H1 (cell line): ENCODE measurements around the gene DPYD. TPM values are rescaled to one million over a fixed set of nuclear protein-coding genes. Genes with fewer than 3 reads are reported as not detected.

Experiments
- CTCF ChIA-PET: fragments of 300-600 bp; sonication (Branson Sonifier 250); formaldehyde crosslinking; loops from one replicate; lab custom pipeline; 2021; ENCODE audit not compliant: partially characterized antibody; lab: Charles Lee
- POLR2A ChIA-PET: fragments of 300-600 bp; sonication (Branson Sonifier 250); formaldehyde crosslinking; loops from one replicate; lab custom pipeline; 2021; ENCODE audit warnings: inconsistent platforms; ENCODE audit not compliant: partially characterized antibody; lab: Charles Lee
- DNase-seq, 2 experiments: peaks; one replicate each; pipeline versions ENCODE4 v3.0.0 to v3.0.0-alpha.2; 2010 to 2022; ENCODE audit warnings: low spot score in 2 of 2, low read depth in 1 of 2, mixed read lengths in 1 of 2
- FAIRE-seq: peaks from 2 replicates; lab custom pipeline; 2011; peaks lifted over from hg19 to GRCh38; lab: Jason Lieb, UNC
- H2AFZ ChIP-seq: 2 replicates; pipeline ENCODE4 v1.8.1; 2012; ENCODE audit warnings: low read length, inconsistent platforms
- H2AK5ac ChIP-seq: 2 replicates; pipeline ENCODE4 v1.6.1; 2013; ENCODE audit warnings: low read depth, low read length
- H2BK120ac ChIP-seq: replicated peaks from 2 replicates; pipeline ENCODE3; 2013; ENCODE audit warnings: low read depth, low read length, inconsistent platforms
- H2BK12ac ChIP-seq: 2 replicates; pipeline ENCODE4 v1.6.1; 2013; ENCODE audit warnings: low read depth, low read length
- H2BK15ac ChIP-seq: 2 replicates; pipeline ENCODE4 v1.6.1; 2013; ENCODE audit warnings: low read length
- H2BK20ac ChIP-seq: 2 replicates; pipeline ENCODE4 v1.6.1; 2013; ENCODE audit warnings: low read length
- H2BK5ac ChIP-seq: 2 replicates; pipeline ENCODE4 v1.6.1; 2013; ENCODE audit warnings: low read depth, low read length
- H3K14ac ChIP-seq: 2 replicates; pipeline ENCODE4 v1.6.1; 2013; ENCODE audit warnings: inconsistent platforms; ENCODE audit not compliant: insufficient read length
- H3K18ac ChIP-seq: 2 replicates; pipeline ENCODE4 v1.6.1; 2013; ENCODE audit warnings: low read length; ENCODE audit errors: extremely low read depth
- H3K23ac ChIP-seq: 2 replicates; pipeline ENCODE4 v1.6.1; 2013; ENCODE audit warnings: inconsistent platforms; ENCODE audit not compliant: insufficient read length
- H3K23me2 ChIP-seq: 2 replicates; pipeline ENCODE4 v1.6.1; 2013; ENCODE audit warnings: low read depth, low read length
- H3K27ac ChIP-seq: 2 replicates; pipeline ENCODE4 v1.6.1; 2011; ENCODE audit warnings: low read depth, low read length, inconsistent platforms
- H3K27me3 ChIP-seq, 4 experiments: replicated peaks in 1 of 4; 1 replicate in 1 of 4; 2 replicates in 3 of 4; pipeline versions ENCODE4 v1.6.1 to v1.8.1; 2011 to 2013; ENCODE audit warnings: low read length in 3 of 4, mild to moderate bottlenecking in 3 of 4, inconsistent platforms in 2 of 4, mixed read lengths in 2 of 4, moderate library complexity in 1 of 4; ENCODE audit not compliant: control insufficient read depth in 3 of 4, insufficient read depth in 3 of 4; ENCODE audit errors: extremely low read depth in 1 of 4
- H3K36me3 ChIP-seq, 4 experiments: 2 replicates each; pipeline versions ENCODE4 v1.6.1 to v1.8.1; 2011 to 2013; ENCODE audit warnings: mild to moderate bottlenecking in 4 of 4, low read length in 3 of 4, moderate library complexity in 2 of 4, control low read depth in 1 of 4, inconsistent platforms in 1 of 4; ENCODE audit not compliant: insufficient read depth in 4 of 4, control insufficient read depth in 2 of 4
- H3K4ac ChIP-seq: replicated peaks from 2 replicates; pipeline ENCODE3; 2013; ENCODE audit warnings: low read length, low read depth, mixed read lengths, inconsistent platforms; ENCODE audit not compliant: insufficient read length
- H3K4me1 ChIP-seq, 4 experiments: replicated peaks in 1 of 4; 1 replicate in 1 of 4; 2 replicates in 3 of 4; pipeline versions ENCODE4 v1.6.1 to v1.8.1; 2011 to 2013; ENCODE audit warnings: low read length in 3 of 4, inconsistent platforms in 2 of 4, mixed read lengths in 1 of 4; ENCODE audit not compliant: insufficient read depth in 4 of 4, control insufficient read depth in 3 of 4
- H3K4me2 ChIP-seq, 2 experiments: 2 replicates each; pipeline versions ENCODE4 v1.6.1 to v1.8.1; 2011 to 2013; ENCODE audit warnings: low read depth in 2 of 2, low read length in 2 of 2, control low read depth in 1 of 2, inconsistent platforms in 1 of 2, mild to moderate bottlenecking in 1 of 2; ENCODE audit not compliant: insufficient read depth in 1 of 2
- H3K4me3 ChIP-seq, 4 experiments: fragments of 200-600, 300-600 bp in 1 of 4; sonication (generic), shearing (Covaris generic), sonication (Bioruptor Twin) in 1 of 4; 2 replicates each; pipeline versions ENCODE4 v1.5.1 to v1.8.1; 2011 to 2016; ENCODE audit warnings: low read length in 4 of 4, low read depth in 3 of 4, control low read depth in 2 of 4, inconsistent platforms in 2 of 4, mild to moderate bottlenecking in 2 of 4, mixed read lengths in 1 of 4, moderate library complexity in 1 of 4; ENCODE audit not compliant: insufficient read depth in 2 of 4; ENCODE audit errors: extremely low read depth in 1 of 4
- H3K56ac ChIP-seq: replicated peaks from 2 replicates; pipeline ENCODE3; 2013; ENCODE audit warnings: low read depth, mild to moderate bottlenecking, mixed read lengths, low read length, inconsistent platforms; ENCODE audit not compliant: insufficient read length
- H3K79me1 ChIP-seq: 2 replicates; pipeline ENCODE4 v1.6.1; 2013; ENCODE audit warnings: low read depth, low read length, control low read depth
- H3K79me2 ChIP-seq, 2 experiments: 2 replicates each; pipeline versions ENCODE4 v1.6.1 to v1.8.1; 2012 to 2013; ENCODE audit warnings: low read length in 2 of 2, mild to moderate bottlenecking in 2 of 2, inconsistent platforms in 1 of 2; ENCODE audit not compliant: insufficient read depth in 2 of 2, control insufficient read depth in 1 of 2
- H3K9ac ChIP-seq, 4 experiments: replicated peaks in 1 of 4; 1 replicate in 1 of 4; 2 replicates in 3 of 4; pipeline versions ENCODE4 v1.6.1 to v1.8.1; 2011 to 2013; ENCODE audit warnings: low read depth in 3 of 4, low read length in 3 of 4, control low read depth in 2 of 4, mild to moderate bottlenecking in 2 of 4, moderate library complexity in 2 of 4, inconsistent platforms in 1 of 4; ENCODE audit errors: extremely low read depth in 1 of 4
- H3K9me3 ChIP-seq, 2 experiments: 2 replicates each; pipeline versions ENCODE4 v1.6.1 to v1.8.1; 2012 to 2013; ENCODE audit warnings: mild to moderate bottlenecking in 2 of 2, moderate library complexity in 2 of 2, control low read depth in 1 of 2, inconsistent platforms in 1 of 2, low read depth in 1 of 2, low read length in 1 of 2, mixed read lengths in 1 of 2; ENCODE audit not compliant: insufficient read depth in 2 of 2
- H4K20me1 ChIP-seq, 2 experiments: replicated peaks in 1 of 2; 2 replicates each; pipeline versions ENCODE3 to v1.8.1; 2011 to 2013; ENCODE audit warnings: inconsistent platforms in 2 of 2, low read length in 2 of 2, mild to moderate bottlenecking in 1 of 2; ENCODE audit not compliant: insufficient read depth in 2 of 2, control insufficient read depth in 1 of 2
- H4K5ac ChIP-seq: 2 replicates; pipeline ENCODE4 v1.6.1; 2013; ENCODE audit warnings: low read length, low read depth, mixed read lengths, inconsistent platforms; ENCODE audit not compliant: insufficient read length
- H4K8ac ChIP-seq: 2 replicates; pipeline ENCODE4 v1.8.0; 2013; ENCODE audit warnings: mild to moderate bottlenecking, moderate library complexity, low read length, inconsistent platforms; ENCODE audit not compliant: insufficient read depth; ENCODE audit errors: extremely low read depth
- H4K91ac ChIP-seq: replicated peaks from 2 replicates; pipeline ENCODE3; 2013; ENCODE audit warnings: low read length, mixed read lengths, inconsistent platforms; ENCODE audit not compliant: insufficient read length
- CBX5 ChIP-seq: fragments of 300-800, 300-1000 bp; sonication (generic); IDR thresholded peaks from 2 replicates; pipeline ENCODE4 v1.7.1; 2016; ENCODE audit warnings: antibody characterized with exemption, low read length, low read depth
- CEBPB ChIP-seq: IDR thresholded peaks from 2 replicates; pipeline ENCODE4 v1.6.1; 2012; ENCODE audit warnings: low read depth, low read length
- EGR1 ChIP-seq: IDR thresholded peaks from 2 replicates; pipeline ENCODE4 v1.6.1; 2011; ENCODE audit warnings: low read depth, low read length, borderline replicate concordance
- NANOG ChIP-seq: IDR thresholded peaks from 2 replicates; pipeline ENCODE4 v1.6.1; 2011; ENCODE audit warnings: low read length, low read depth, mild to moderate bottlenecking, inconsistent platforms; ENCODE audit not compliant: insufficient read depth, poor library complexity, severe bottlenecking
- POLR2A ChIP-seq, 2 experiments: IDR thresholded peaks; 1 replicate in 1 of 2; 2 replicates in 1 of 2; pipeline ENCODE4 v1.6.1; 2011; ENCODE audit warnings: low read depth in 2 of 2, low read length in 2 of 2, mild to moderate bottlenecking in 2 of 2; ENCODE audit errors: control extremely low read depth in 1 of 2
- RAD21 ChIP-seq, 2 experiments: IDR thresholded peaks in 1 of 2; conservative IDR thresholded peaks in 1 of 2; 2 replicates each; pipeline ENCODE4 v1.6.1; 2011; ENCODE audit warnings: low read depth in 2 of 2, low read length in 2 of 2, improper control_type of control experiment in 1 of 2, inconsistent platforms in 1 of 2, mild to moderate bottlenecking in 1 of 2, moderate library complexity in 1 of 2
- RFX5 ChIP-seq: IDR thresholded peaks from 2 replicates; pipeline ENCODE4 v1.6.1; 2011; ENCODE audit warnings: low read depth, low read length, improper control_type of control experiment, borderline replicate concordance
- SAP30 ChIP-seq: fragments of 300-600 bp; sonication (generic); IDR thresholded peaks from 2 replicates; pipeline ENCODE4 v1.7.1; 2012; ENCODE audit warnings: low read length, moderate library complexity, mild to moderate bottlenecking, inconsistent platforms; ENCODE audit not compliant: insufficient read depth, insufficient replicate concordance
- SIRT6 ChIP-seq: IDR thresholded peaks from one replicate; pipeline ENCODE4 v1.7.1; 2012; ENCODE audit warnings: low read length, inconsistent platforms
- TAF7 ChIP-seq: optimal IDR thresholded peaks from 2 replicates; pipeline ENCODE3; 2011; ENCODE audit warnings: low read depth, mild to moderate bottlenecking, inconsistent platforms, low read length, moderate library complexity, borderline replicate concordance
- TBP ChIP-seq: IDR thresholded peaks from 2 replicates; pipeline ENCODE4 v1.6.1; 2011; ENCODE audit warnings: low read depth, low read length, improper control_type of control experiment
- TCF12 ChIP-seq: IDR thresholded peaks from 2 replicates; pipeline ENCODE4 v1.6.1; 2011; ENCODE audit warnings: low read depth, mild to moderate bottlenecking, low read length
- ZNF274 ChIP-seq: IDR thresholded peaks from 2 replicates; pipeline ENCODE4 v1.7.0; 2012; ENCODE audit warnings: low read length, borderline replicate concordance; ENCODE audit errors: extremely low read depth
- WGBS, 2 experiments: shearing (Covaris generic) in 1 of 2; methylation state at CpG; one replicate each; pipeline versions ENCODE4 v1.1.6 to v1.1.7; 2013 to 2015; ENCODE audit warnings: low lambda C conversion rate in 2 of 2, mixed read lengths in 2 of 2, inconsistent platforms in 1 of 2, low coverage in 1 of 2, missing lambda C conversion rate in 1 of 2; ENCODE audit not compliant: insufficient replicate concordance in 2 of 2, insufficient coverage in 1 of 2, insufficient read length in 1 of 2; ENCODE audit errors: extremely low coverage in 1 of 2, missing lambda C conversion rate in 1 of 2; 5-methylcytosine and 5-hydroxymethylcytosine counted together
- polyA plus RNA-seq, 7 experiments: library from polyadenylated mRNA; depleted of rRNA in 3 of 7; stranded (reverse) in 5 of 7; unstranded in 2 of 7; fragments of >200 nt in 5 of 7; fragments of 200-250 nt in 2 of 7; gene quantifications; 1 replicate in 5 of 7; 2 replicates in 1 of 7; 4 replicates in 1 of 7; pipeline versions ENCODE4 v1.2.1 to v1.2.3, GENCODE V29; 2011 to 2013; ENCODE audit warnings: missing spikeins in 2 of 7, mixed read lengths in 2 of 7
- total RNA-seq: library from RNA; stranded (reverse); fragmentation: NEBNext Ultra II Directional; extraction: Animal tissue kit (Norgen Biotek cat#: 25700); gene quantifications from 2 replicates; pipeline ENCODE4 v1.2.1, GENCODE V29; 2021
- TF ChIP-seq, protein P1 (sequence below): IDR thresholded peaks from 2 replicates; pipeline ENCODE4 v1.6.1; 2012; ENCODE audit warnings: inconsistent platforms

Gene DPYD
- total and polyA plus RNA-seq, 2 of the 8 experiments (the other 6 are each of a cell fraction or from before 2014, with no cell fraction given) = 0.29 to 0.73 TPM

DNA sequence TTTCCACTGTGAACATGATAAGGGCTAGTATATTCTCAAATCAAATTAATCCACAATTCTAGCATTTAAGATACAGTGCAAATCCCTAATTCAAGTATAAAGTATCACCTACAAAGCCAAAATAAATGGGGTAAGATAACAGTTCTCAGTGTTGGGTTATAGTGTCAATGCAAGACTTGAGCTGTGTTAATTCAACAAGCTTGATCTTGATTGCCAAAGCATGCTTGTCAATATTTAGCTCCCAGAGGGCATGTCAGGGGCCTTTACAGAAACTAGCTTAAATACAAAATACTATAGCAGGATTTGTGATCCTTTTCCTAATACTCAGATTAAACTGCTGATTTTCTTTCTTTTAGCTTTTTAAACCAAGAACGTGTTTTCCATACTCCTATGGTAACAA lies 658.0 kb downstream of the DPYD start:
- no peak for DNase-seq
- no peak overlapping the region for H2BK5ac ChIP-seq
- FAIRE-seq = no peak
- H3K14ac ChIP-seq = no peak overlapping the region
- H4K8ac ChIP-seq = no peak overlapping the region
- no peak overlapping the region for H3K9ac ChIP-seq
- no peak overlapping the region for H2BK120ac ChIP-seq
- ChIA-PET POLR2A (no interaction called here), CTCF (interaction anchor here (1.5 to 1.8 kb wide), 2 partner anchors 19 to 124 kb away, joined by 4 read pairs; no protein-coding TSS in a partner anchor)
- no peaks in the 10 kb centered on the region for H3K79me2 ChIP-seq
- no peak overlapping the region for H2BK20ac ChIP-seq
- H2AK5ac ChIP-seq = no peak overlapping the region
- H4K5ac ChIP-seq = no peak overlapping the region
- no peak overlapping the region for H3K23ac ChIP-seq
- H3K18ac ChIP-seq = no peak overlapping the region
- no peak overlapping the region for H3K56ac ChIP-seq
- H4K20me1 ChIP-seq = no peaks in the 10 kb centered on the region
- no peak overlapping the region for H2BK12ac ChIP-seq
- H3K4me3 ChIP-seq = no peak overlapping the region
- no peaks in the 10 kb centered on the region for H3K36me3 ChIP-seq
- no peaks in the 10 kb centered on the region for H3K79me1 ChIP-seq
- H3K27ac ChIP-seq = no peak overlapping the region
- 95% methylated on average over 1 of the region's 1 CpG; no CpG with 5 or more reads in 1 of the 2 experiments for WGBS, 2 experiments
- no peak overlapping the region for H2AFZ ChIP-seq
- no peaks in the 10 kb centered on the region for H3K27me3 ChIP-seq
- no peak overlapping the region for H4K91ac ChIP-seq
- H3K23me2 ChIP-seq = no peaks in the 10 kb centered on the region; the same call in 1 of the 2 replicates
- no peak overlapping the region for H2BK15ac ChIP-seq
- H3K4me2 ChIP-seq = no peak overlapping the region
- no peak overlapping the region for H3K4ac ChIP-seq
- no peaks in the 10 kb centered on the region for H3K9me3 ChIP-seq
- no peaks in the 10 kb centered on the region for H3K4me1 ChIP-seq
- TF ChIP-seq NANOG = no peak
- TF ChIP-seq, protein P1, sequence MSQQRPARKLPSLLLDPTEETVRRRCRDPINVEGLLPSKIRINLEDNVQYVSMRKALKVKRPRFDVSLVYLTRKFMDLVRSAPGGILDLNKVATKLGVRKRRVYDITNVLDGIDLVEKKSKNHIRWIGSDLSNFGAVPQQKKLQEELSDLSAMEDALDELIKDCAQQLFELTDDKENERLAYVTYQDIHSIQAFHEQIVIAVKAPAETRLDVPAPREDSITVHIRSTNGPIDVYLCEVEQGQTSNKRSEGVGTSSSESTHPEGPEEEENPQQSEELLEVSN = no peak
- TF ChIP-seq CEBPB = no peak
- no peak for TF ChIP-seq CBX5
- no peak for TF ChIP-seq RFX5
- no peak for TF ChIP-seq SIRT6
- TF ChIP-seq EGR1 = no peak
- TF ChIP-seq ZNF274 = no peak
- no peak for TF ChIP-seq TAF7
- no peak for TF ChIP-seq TBP
- no peak for TF ChIP-seq TCF12
- no peak for TF ChIP-seq RAD21 (IDR thresholded peaks at IDR 0.05 in 1 of 2, conservative IDR thresholded peaks at IDR 0.05 in 1 of 2; ENCODE audit: low read depth in 2 of 2, low read length in 2 of 2)
- no peak for TF ChIP-seq POLR2A (IDR thresholded peaks at IDR 0.05; ENCODE audit: control extremely low read depth in 1 of 2, low read depth in 2 of 2, low read length in 2 of 2)
- no peak for TF ChIP-seq SAP30
